Endothelial cell of umbilical vein (primary cell): Measurements from ENCODE around the gene RALGPS2. TPM values are rescaled to one million over a fixed set of nuclear protein-coding genes. Genes with fewer than 3 reads are reported as not detected.

ENCODE experiments used
- BruUV-seq: library from RNA; stranded (reverse); fragments of 400-500 nt; replicated peaks from 2 replicates; lab custom pipeline; 2021; lab: Mats Ljungman, UMichigan
- CTCF ChIA-PET: fragments of 300-600, 350-600 bp; sonication (Branson Sonifier 250); formaldehyde crosslinking; loops from one replicate; lab custom pipeline; 2021; ENCODE audit warnings: antibody characterized with exemption, inconsistent platforms; lab: Charles Lee
- POLR2A ChIA-PET: fragments of 300-600, 350-600 bp; sonication (Branson Sonifier 250); formaldehyde crosslinking; loops from one replicate; lab custom pipeline; 2021; ENCODE audit warnings: antibody characterized with exemption, inconsistent platforms; lab: Charles Lee
- DNase-seq: peaks from one replicate; pipeline ENCODE4 v3.0.0-alpha.2; 2011; ENCODE audit warnings: low read depth, low spot score
- FAIRE-seq: peaks from 2 replicates; lab custom pipeline; 2011; peaks lifted over from hg19 to GRCh38; lab: Jason Lieb, UNC
- H2AFZ ChIP-seq: 2 replicates; pipeline ENCODE4 v1.6.0; 2012; ENCODE audit warnings: low read depth, low read length, control low read depth, inconsistent platforms
- H3K27ac ChIP-seq: 2 replicates; pipeline ENCODE4 v1.5.1; 2011; ENCODE audit warnings: low read depth, mild to moderate bottlenecking, control low read depth, low read length, moderate library complexity; ENCODE audit not compliant: insufficient read depth
- H3K27me3 ChIP-seq, 2 experiments: 2 replicates each; pipeline versions ENCODE4 v1.6.0 to v1.6.1; 2011; ENCODE audit warnings: low read length in 2 of 2, mixed read lengths in 1 of 2; ENCODE audit not compliant: control insufficient read depth in 2 of 2, insufficient read depth in 2 of 2
- H3K36me3 ChIP-seq, 2 experiments: 2 replicates in 1 of 2; 3 replicates in 1 of 2; pipeline ENCODE4 v1.5.1; 2011; ENCODE audit warnings: low read length in 2 of 2, mild to moderate bottlenecking in 1 of 2, moderate library complexity in 1 of 2; ENCODE audit not compliant: control insufficient read depth in 2 of 2, insufficient read depth in 2 of 2; ENCODE audit errors: extremely low read depth in 1 of 2
- H3K4me1 ChIP-seq: 3 replicates; pipeline ENCODE4 v1.5.1; 2011; ENCODE audit warnings: mild to moderate bottlenecking, low read length; ENCODE audit not compliant: control insufficient read depth, insufficient read depth; ENCODE audit errors: extremely low read depth
- H3K4me2 ChIP-seq: 2 replicates; pipeline ENCODE4 v1.6.1; 2011; ENCODE audit warnings: low read length, control low read depth, mixed read lengths; ENCODE audit not compliant: insufficient read depth
- H3K4me3 ChIP-seq, 3 experiments: fragments of 200-600 bp in 1 of 3; sonication (generic), shearing (Covaris generic) in 1 of 3; replicated peaks in 1 of 3; 2 replicates each; pipeline ENCODE4 v1.5.1; 2011 to 2016; ENCODE audit warnings: control low read depth in 3 of 3, low read length in 3 of 3, mild to moderate bottlenecking in 2 of 3, inconsistent platforms in 1 of 3, low read depth in 1 of 3, moderate library complexity in 1 of 3; ENCODE audit not compliant: insufficient read depth in 1 of 3
- H3K79me2 ChIP-seq: 2 replicates; pipeline ENCODE4 v1.6.0; 2012; ENCODE audit warnings: low read length, inconsistent platforms; ENCODE audit not compliant: control insufficient read depth, insufficient read depth
- H3K9ac ChIP-seq: replicated peaks from 2 replicates; pipeline ENCODE3; 2011; ENCODE audit warnings: low read length, control low read depth; ENCODE audit not compliant: insufficient read depth; ENCODE audit errors: extremely low read depth
- H3K9me1 ChIP-seq: replicated peaks from 3 replicates; pipeline ENCODE4 v1.6.0; 2011; ENCODE audit warnings: mild to moderate bottlenecking, low read length; ENCODE audit not compliant: control insufficient read depth, insufficient read depth; ENCODE audit errors: extremely low read depth
- H3K9me3 ChIP-seq: replicated peaks from 2 replicates; pipeline ENCODE4 v1.5.1; 2012; ENCODE audit warnings: low read length, inconsistent platforms; ENCODE audit not compliant: control insufficient read depth, insufficient read depth
- H4K20me1 ChIP-seq: replicated peaks from 2 replicates; pipeline ENCODE3; 2011; ENCODE audit warnings: mild to moderate bottlenecking, low read length; ENCODE audit not compliant: control insufficient read depth, insufficient read depth; ENCODE audit errors: extremely low read depth
- CTCF ChIP-seq, 2 donors: IDR thresholded peaks; 1 replicate in 1 of 2; 2 replicates in 1 of 2; pipeline ENCODE4 v1.5.1; 2011; ENCODE audit warnings: low read length in 2 of 2, mild to moderate bottlenecking in 2 of 2, moderate library complexity in 2 of 2, control low read depth in 1 of 2, inconsistent platforms in 1 of 2, low read depth in 1 of 2; ENCODE audit not compliant: insufficient read depth in 1 of 2; ENCODE audit errors: extremely low read depth in 1 of 2
- EZH2 ChIP-seq: IDR thresholded peaks from 2 replicates; pipeline ENCODE4 v1.6.1; 2012; ENCODE audit warnings: borderline replicate concordance, low read depth, mild to moderate bottlenecking, moderate library complexity, low read length, inconsistent platforms; ENCODE audit not compliant: severe bottlenecking
- FOS ChIP-seq: IDR thresholded peaks from 2 replicates; pipeline ENCODE4 v1.6.1; 2011; ENCODE audit warnings: mild to moderate bottlenecking, low read length, moderate library complexity, borderline replicate concordance; ENCODE audit not compliant: insufficient read depth
- GATA2 ChIP-seq: IDR thresholded peaks from 2 replicates; pipeline ENCODE4 v1.7.0; 2011; ENCODE audit warnings: low read depth, mild to moderate bottlenecking, moderate library complexity, mixed read lengths, low read length; ENCODE audit not compliant: insufficient read length, insufficient read depth
- JUN ChIP-seq: IDR thresholded peaks from 2 replicates; pipeline ENCODE4 v1.6.1; 2011; ENCODE audit warnings: borderline replicate concordance, low read depth; ENCODE audit not compliant: insufficient read length, insufficient read depth
- MAX ChIP-seq: IDR thresholded peaks from 2 replicates; pipeline ENCODE4 v1.6.1; 2011; ENCODE audit not compliant: insufficient read depth, insufficient read length
- MYC ChIP-seq: IDR thresholded peaks from one replicate; pipeline ENCODE4 v1.6.1; 2011; ENCODE audit warnings: mild to moderate bottlenecking, low read depth, low read length
- POLR2A ChIP-seq: IDR thresholded peaks from 2 replicates; pipeline ENCODE4 v1.6.1; 2012; ENCODE audit warnings: low read depth, mild to moderate bottlenecking, control low read depth, low read length
- POLR2AphosphoS5 ChIP-seq: IDR thresholded peaks from 2 replicates; pipeline ENCODE4 v1.6.1; 2012; ENCODE audit warnings: low read depth, mild to moderate bottlenecking, control low read depth, low read length, moderate library complexity; ENCODE audit not compliant: insufficient read depth
- dilution Hi-C: fragments of 300-500 bp; cut with MboI; formaldehyde crosslinking; loops from one replicate; pipeline ENCODE4 v1.15.0; 2019; ENCODE audit warnings: low sequenced_read_pairs; ENCODE audit not compliant: extremely low pct_ligation_motif_present
- intact Hi-C: fragments of 100-400 bp; cut with micrococcal nuclease; formaldehyde crosslinking; loops from one replicate; pipeline ENCODE4 v1.10.0; 2022
- polyA plus RNA-seq, 4 experiments: library from polyadenylated mRNA; depleted of rRNA in 3 of 4; stranded (reverse) in 3 of 4; unstranded in 1 of 4; fragments of >200 nt; gene quantifications; 2 replicates each; pipeline versions ENCODE4 v1.2.1 to v1.2.3, GENCODE V29; 2011 to 2012; ENCODE audit warnings: missing spikeins in 1 of 4
- total RNA-seq: library from RNA; stranded (reverse); gene quantifications from 2 replicates; pipeline ENCODE4 v1.2.3, GENCODE V29; 2021

RALGPS2 gene
- total and polyA plus RNA-seq, 2 donors (not counting 3 experiments of a cell fraction or from before 2014, with no cell fraction given) = 4.6 to 27.7 TPM

GRCh38 chr1:178908358-178908757 is 183.3 kb downstream of the RALGPS2 start:
- H3K36me3 ChIP-seq = no peaks in the 10 kb centered on the region
- TF ChIP-seq MAX (no peak), MYC (no peak), EZH2 (no peak), POLR2A (no peak), POLR2AphosphoS5 (no peak), CTCF (IDR thresholded peaks at IDR 0.05; ENCODE audit: extremely low read depth in 1 of 2, insufficient read depth in 1 of 2, low read depth in 1 of 2, low read length in 2 of 2) (no peak), GATA2 (no peak), FOS (no peak), JUN (no peak)
- no peaks in the 10 kb centered on the region for H3K9me1 ChIP-seq
- H3K27me3 ChIP-seq = no peaks in the 10 kb centered on the region
- H3K4me2 ChIP-seq = no peak overlapping the region
- no peak overlapping the region for H2AFZ ChIP-seq
- H3K9me3 ChIP-seq = no peaks in the 10 kb centered on the region
- no peak for DNase-seq
- intact Hi-C loops (no loop called here), dilution Hi-C loops (no loop called here)
- POLR2A ChIA-PET = no interaction called here
- BruUV-seq = no TSS peak
- CTCF ChIA-PET = no interaction called here
- no peaks in the 10 kb centered on the region for H3K4me1 ChIP-seq
- no peak overlapping the region for H3K9ac ChIP-seq
- H3K79me2 ChIP-seq = no peaks in the 10 kb centered on the region
- no peak for FAIRE-seq
- no peak overlapping the region for H3K4me3 ChIP-seq
- H3K27ac ChIP-seq = no peak overlapping the region
- H4K20me1 ChIP-seq = no peaks in the 10 kb centered on the region
